MM.1S (cell line): Measurements from ENCODE around the gene LAMC1.

ENCODE experiments used
- EZH2 ChIP-seq: fragments of 300-600 bp; sonication (generic); optimal IDR thresholded peaks from 2 replicates; pipeline ENCODE3; 2017; ENCODE audit warnings: low read depth, mild to moderate bottlenecking, antibody characterized with exemption, low read length, mixed read lengths
- EZH2phosphoT487 ChIP-seq: fragments of 300-600 bp; sonication (generic); IDR thresholded peaks from 2 replicates; pipeline ENCODE4 v1.6.1; 2018; ENCODE audit warnings: antibody characterized with exemption, low read length
- TF ChIP-seq, protein P1 (sequence below): fragments of 300-600 bp; sonication (generic); IDR thresholded peaks from 2 replicates; pipeline ENCODE4 v1.5.1; 2016; ENCODE audit warnings: antibody characterized with exemption, low read length, mixed read lengths

GRCh38 chr1:183167676-183168075 lies 144.5 kb downstream of the LAMC1 start:
- TF ChIP-seq, protein P1, sequence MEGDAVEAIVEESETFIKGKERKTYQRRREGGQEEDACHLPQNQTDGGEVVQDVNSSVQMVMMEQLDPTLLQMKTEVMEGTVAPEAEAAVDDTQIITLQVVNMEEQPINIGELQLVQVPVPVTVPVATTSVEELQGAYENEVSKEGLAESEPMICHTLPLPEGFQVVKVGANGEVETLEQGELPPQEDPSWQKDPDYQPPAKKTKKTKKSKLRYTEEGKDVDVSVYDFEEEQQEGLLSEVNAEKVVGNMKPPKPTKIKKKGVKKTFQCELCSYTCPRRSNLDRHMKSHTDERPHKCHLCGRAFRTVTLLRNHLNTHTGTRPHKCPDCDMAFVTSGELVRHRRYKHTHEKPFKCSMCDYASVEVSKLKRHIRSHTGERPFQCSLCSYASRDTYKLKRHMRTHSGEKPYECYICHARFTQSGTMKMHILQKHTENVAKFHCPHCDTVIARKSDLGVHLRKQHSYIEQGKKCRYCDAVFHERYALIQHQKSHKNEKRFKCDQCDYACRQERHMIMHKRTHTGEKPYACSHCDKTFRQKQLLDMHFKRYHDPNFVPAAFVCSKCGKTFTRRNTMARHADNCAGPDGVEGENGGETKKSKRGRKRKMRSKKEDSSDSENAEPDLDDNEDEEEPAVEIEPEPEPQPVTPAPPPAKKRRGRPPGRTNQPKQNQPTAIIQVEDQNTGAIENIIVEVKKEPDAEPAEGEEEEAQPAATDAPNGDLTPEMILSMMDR: no peak
- no peak for TF ChIP-seq EZH2
- TF ChIP-seq EZH2phosphoT487: no peak
